ENCODE results near the gene TMPRSS11B. TPM values are rescaled to one million over a fixed set of nuclear protein-coding genes. Genes with fewer than 3 reads are reported as not detected.

Gene TMPRSS11B
- not detected for total RNA-seq
- under 1 TPM in 2 of 3 donors, not detected in 1; 0.17 to 0.24 TPM for polyA plus RNA-seq
- long read RNA-seq, donor 1, result 0 reads
- long read RNA-seq, donor 2, result 0 reads
- long read RNA-seq, donor 3, result 0 reads
- long read RNA-seq, donor 4, result 0 reads
- long read RNA-seq, donor 5, result 0 reads
- long read RNA-seq, donor 6, result 0 reads
- long read RNA-seq, donor 7, result 0 reads
- long read RNA-seq, donor 8, result 0 reads
- long read RNA-seq, donor 9, result 0 reads
- long read RNA-seq, donor 10, result 0 reads

DNA sequence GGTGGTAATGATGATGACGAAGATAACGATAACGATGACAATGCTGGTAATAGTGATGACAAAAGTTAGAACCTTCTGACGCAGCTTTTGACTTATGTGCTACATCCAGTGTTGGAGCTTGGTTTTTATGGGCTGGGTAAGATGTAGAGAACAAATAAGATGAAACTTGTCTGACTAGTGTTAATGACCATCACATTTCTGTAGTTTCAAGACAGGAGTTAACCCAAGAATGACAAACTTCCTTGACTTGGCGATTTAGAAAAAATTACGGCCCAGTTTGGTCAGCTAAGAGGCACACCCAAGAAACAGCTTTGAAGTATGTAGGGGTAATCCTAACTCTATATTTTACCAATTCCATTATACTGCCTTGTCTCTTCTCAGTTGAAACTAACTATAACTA, at the start of gene TMPRSS11B:
TSS of gene TMPRSS11B (minus strand) at position 101 of the 400 bp plus-strand sequence. CDS start 136 bp downstream, outside the sequence.
- WGBS, 4 donors, result 78 to 86% (median 80%) methylated on average over 6 of the region's 6 CpGs
- H3K27ac ChIP-seq, result no peak within 1 kb of the TSS
- TF ChIP-seq, protein P1, sequence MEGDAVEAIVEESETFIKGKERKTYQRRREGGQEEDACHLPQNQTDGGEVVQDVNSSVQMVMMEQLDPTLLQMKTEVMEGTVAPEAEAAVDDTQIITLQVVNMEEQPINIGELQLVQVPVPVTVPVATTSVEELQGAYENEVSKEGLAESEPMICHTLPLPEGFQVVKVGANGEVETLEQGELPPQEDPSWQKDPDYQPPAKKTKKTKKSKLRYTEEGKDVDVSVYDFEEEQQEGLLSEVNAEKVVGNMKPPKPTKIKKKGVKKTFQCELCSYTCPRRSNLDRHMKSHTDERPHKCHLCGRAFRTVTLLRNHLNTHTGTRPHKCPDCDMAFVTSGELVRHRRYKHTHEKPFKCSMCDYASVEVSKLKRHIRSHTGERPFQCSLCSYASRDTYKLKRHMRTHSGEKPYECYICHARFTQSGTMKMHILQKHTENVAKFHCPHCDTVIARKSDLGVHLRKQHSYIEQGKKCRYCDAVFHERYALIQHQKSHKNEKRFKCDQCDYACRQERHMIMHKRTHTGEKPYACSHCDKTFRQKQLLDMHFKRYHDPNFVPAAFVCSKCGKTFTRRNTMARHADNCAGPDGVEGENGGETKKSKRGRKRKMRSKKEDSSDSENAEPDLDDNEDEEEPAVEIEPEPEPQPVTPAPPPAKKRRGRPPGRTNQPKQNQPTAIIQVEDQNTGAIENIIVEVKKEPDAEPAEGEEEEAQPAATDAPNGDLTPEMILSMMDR (IDR thresholded peaks at IDR 0.05), result no peak
- TF ChIP-seq POLR2A (IDR thresholded peaks at IDR 0.05), result no peak
- H3K36me3 ChIP-seq (replicated peaks in 1 of 2), result no peaks in the 10 kb centered on the region
- intact Hi-C loops (cut with DNase I), result no loop called here
- H3K4me1 ChIP-seq (replicated peaks in 1 of 2), result no peaks in the 10 kb centered on the region
- DNase-seq, result no peak
- no peaks in the 10 kb centered on the region for H3K9me3 ChIP-seq (replicated peaks in 1 of 3)
- no peaks in the 10 kb centered on the region for H3K27me3 ChIP-seq
- H3K4me3 ChIP-seq, result no peak within 1 kb of the TSS

- no peak for TF ChIP-seq POLR2A (IDR thresholded peaks at IDR 0.05)
- TF ChIP-seq, protein P1 (IDR thresholded peaks at IDR 0.05), result no peak
- no peak for DNase-seq
- Histone ChIP-seq H3K36me3 (replicated peaks in 1 of 2) (no peaks in the 10 kb centered on the region), H3K9me3 (replicated peaks in 1 of 3) (no peaks in the 10 kb centered on the region), H3K27ac (no peak overlapping the region), H3K4me3 (no peak overlapping the region), H3K4me1 (replicated peaks in 1 of 2) (no peaks in the 10 kb centered on the region), H3K27me3 (no peaks in the 10 kb centered on the region)
- WGBS, 4 donors, result 80 to 94% (median 91%) methylated on average over 1 of the region's 1 CpG
- intact Hi-C loops (cut with DNase I), result no loop called here
Measured at GRCh38 chr4:68291256-68291655, 45.8 kb upstream of the TMPRSS11B start.

DNA sequence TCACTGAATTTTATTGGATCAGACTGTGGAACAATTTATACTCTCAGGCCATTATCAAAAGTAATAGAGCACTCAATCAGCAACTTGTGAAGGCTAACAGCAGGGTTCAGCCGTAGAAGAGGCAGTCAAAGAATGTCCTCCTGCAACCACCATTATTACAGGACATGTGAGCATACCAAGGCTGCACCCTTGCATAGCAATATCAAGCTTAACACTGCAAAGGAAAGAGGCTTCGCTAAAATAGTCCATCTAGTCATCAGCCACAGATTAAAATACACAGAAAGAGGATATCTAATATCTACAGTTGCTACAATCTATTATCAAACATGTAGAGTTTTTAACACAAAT, 42.9 kb upstream of the TMPRSS11B start:
- no peak overlapping the region for H3K4me3 ChIP-seq
- DNase-seq, result no peak
- H3K27me3 ChIP-seq, result no peaks in the 10 kb centered on the region
- H3K27ac ChIP-seq, result no peak overlapping the region
- no peaks in the 10 kb centered on the region for H3K9me3 ChIP-seq (replicated peaks in 1 of 3)
- no peaks in the 10 kb centered on the region for H3K4me1 ChIP-seq (replicated peaks in 1 of 2)
- intact Hi-C loops (cut with DNase I), result no loop called here
- TF ChIP-seq, protein P1 (IDR thresholded peaks at IDR 0.05), result no peak
- TF ChIP-seq POLR2A (IDR thresholded peaks at IDR 0.05), result no peak
- WGBS, 4 donors, result 62 to 81% (median 70%) methylated on average over 2 of the region's 2 CpGs
- no peaks in the 10 kb centered on the region for H3K36me3 ChIP-seq (replicated peaks in 1 of 2)

DNA sequence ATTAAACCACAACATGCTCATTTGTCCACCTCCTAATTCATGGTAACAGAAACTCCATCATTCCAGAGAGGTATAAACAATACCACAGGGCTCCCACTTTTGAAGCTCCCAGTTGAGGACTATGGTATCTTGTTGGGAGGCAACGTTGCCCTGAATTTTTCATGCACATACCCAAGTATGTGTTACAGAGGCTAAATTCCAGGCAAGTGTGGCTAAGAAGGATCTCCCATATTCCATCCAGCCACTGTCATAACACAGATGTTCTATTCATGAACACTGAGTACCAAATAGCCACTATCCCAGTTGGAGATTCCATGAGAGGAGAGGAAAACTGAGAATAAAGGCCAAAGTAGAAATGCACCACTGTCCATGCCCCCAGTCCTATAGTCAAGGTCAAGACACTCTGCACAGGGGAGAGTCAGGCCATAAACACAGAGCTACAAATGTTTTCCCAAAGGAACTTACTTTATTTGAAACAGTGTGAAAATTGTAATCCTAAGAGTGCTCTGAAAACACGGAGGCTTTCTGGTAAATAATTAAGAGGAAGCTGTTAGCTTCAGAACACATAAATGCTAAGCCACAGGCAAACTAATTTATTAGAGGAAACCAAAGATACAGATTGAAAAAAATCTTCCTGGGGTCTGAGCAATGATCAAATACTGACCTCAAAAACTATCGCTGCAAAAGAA, 42.4 kb upstream of the TMPRSS11B start:
- Histone ChIP-seq H3K27me3 (no peaks in the 10 kb centered on the region), H3K27ac (no peak overlapping the region), H3K36me3 (replicated peaks in 1 of 2) (no peaks in the 10 kb centered on the region), H3K9me3 (replicated peaks in 1 of 3) (no peaks in the 10 kb centered on the region), H3K4me3 (no peak overlapping the region), H3K4me1 (replicated peaks in 1 of 2) (no peaks in the 10 kb centered on the region)
- TF ChIP-seq, protein P1 (IDR thresholded peaks at IDR 0.05), result no peak
- TF ChIP-seq POLR2A (IDR thresholded peaks at IDR 0.05), result no peak
- no peak for DNase-seq
- intact Hi-C loops (cut with DNase I), result no loop called here
- WGBS, 4 donors, result 49 to 63% (median 59%) methylated on average over 3 of the region's 3 CpGs
